Esophagus squamous epithelium (tissue), 5 donors: ENCODE results near the gene PBX3. TPM values are rescaled to one million over a fixed set of nuclear protein-coding genes. Genes with fewer than 3 reads are reported as not detected.

Experiments used
- DNase-seq: peaks from one replicate; lab custom pipeline; 2025; lab: John Stamatoyannopoulos, UW
- H3K27ac ChIP-seq, 4 donors: fragments of 200-600 bp; sonication (generic); one replicate each; pipeline ENCODE4 v1.5.1; 2016 to 2019; ENCODE audit warnings: mild to moderate bottlenecking in 1 of 4
- H3K27me3 ChIP-seq, 4 donors: fragments of 200-600 bp; sonication (generic); 1 replicate in 3 of 4; 2 replicates in 1 of 4; pipeline versions ENCODE4 v1.5.1 to v1.6.0; 2017 to 2021; ENCODE audit warnings: antibody characterized with exemption in 1 of 4
- H3K36me3 ChIP-seq, 3 donors: fragments of 200-600 bp; sonication (generic); one replicate each; pipeline ENCODE4 v1.5.1; 2016 to 2019
- H3K4me1 ChIP-seq, 3 donors: fragments of 200-600 bp; sonication (generic); one replicate each; pipeline ENCODE4 v1.5.1; 2017 to 2019
- H3K4me3 ChIP-seq, 4 donors: fragments of 200-600 bp; sonication (generic); 1 replicate in 3 of 4; 2 replicates in 1 of 4; pipeline ENCODE4 v1.5.1; 2016 to 2019; ENCODE audit warnings: mild to moderate bottlenecking in 2 of 4, moderate library complexity in 1 of 4
- H3K9me3 ChIP-seq, 3 donors: fragments of 200-600 bp; sonication (generic); one replicate each; pipeline ENCODE4 v1.5.1; 2016 to 2019
- CTCF ChIP-seq, 6 experiments: fragments of 450-650 bp in 4 of 6; fragments of 200-600 bp in 2 of 6; sonication (generic) in 2 of 6; IDR thresholded peaks; one replicate each; pipeline ENCODE4 v1.5.1; 2016 to 2019; ENCODE audit warnings: antibody characterized with exemption in 6 of 6, mild to moderate bottlenecking in 4 of 6, moderate library complexity in 4 of 6
- POLR2A ChIP-seq, 4 donors: fragments of 450-650 bp; IDR thresholded peaks; one replicate each; pipeline ENCODE4 v1.6.1; 2017; ENCODE audit warnings: antibody characterized with exemption in 4 of 4, mild to moderate bottlenecking in 4 of 4, moderate library complexity in 3 of 4
- WGBS, 2 donors: methylation state at CpG; one replicate each; pipeline ENCODE4 v1.1.5; 2018; 5-methylcytosine and 5-hydroxymethylcytosine counted together
- intact Hi-C: fragments of 100-400 bp; cut with DNase I; formaldehyde crosslinking; loops from one replicate; pipeline ENCODE4 v1.15.0; 2022
- total RNA-seq, 4 donors: library from RNA; depleted of rRNA; stranded (reverse); fragments of >200 nt; gene quantifications; one replicate each; pipeline ENCODE4 v1.1.0, GENCODE V29; 2016
- donor health status: DM: yes; HTN: yes; CAD: no.

Gene PBX3
- total RNA-seq, 4 donors from 2014 or later = 10.2 to 27.1 (median 12.7) TPM

DNA sequence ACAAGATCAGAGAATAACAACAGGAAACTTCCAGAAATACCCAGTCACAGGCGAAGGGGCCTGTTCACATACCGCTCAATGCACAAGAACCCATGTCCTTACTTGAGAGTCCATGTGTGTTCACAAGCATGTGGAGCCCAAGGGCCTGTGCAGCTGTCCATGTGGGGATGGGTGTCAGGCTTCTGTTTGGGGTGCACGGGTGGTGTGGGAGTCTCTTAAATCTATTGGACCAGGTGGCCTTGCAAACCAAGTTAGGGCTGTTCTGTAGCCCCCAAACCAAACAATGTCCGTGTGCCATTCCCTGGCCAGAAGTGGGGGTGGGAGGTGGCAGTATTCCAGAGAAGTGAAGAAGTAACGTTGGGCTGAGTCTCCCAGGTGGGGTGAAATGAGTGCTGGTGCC is 222.3 kb downstream of the PBX3 start:
- 75 to 100% methylated on average over 2 of the region's 5 CpGs for WGBS, 2 donors
- Histone ChIP-seq H3K27ac (no peak overlapping the region), H3K9me3 (no peaks in the 10 kb centered on the region), H3K4me3 (no peak overlapping the region), H3K4me1 (peaks cover 0 to 32% (median 0%) of the 10 kb centered on the region in 3 donors), H3K36me3 (peaks cover 0 to 7% (median 0%) of the 10 kb centered on the region in 3 donors), H3K27me3 (no peaks in the 10 kb centered on the region)
- no peak for TF ChIP-seq CTCF (IDR thresholded peaks at IDR 0.05)
- no peak for TF ChIP-seq POLR2A (IDR thresholded peaks at IDR 0.05)
- DNase-seq = no peak
- intact Hi-C loops = no loop called here

DNA sequence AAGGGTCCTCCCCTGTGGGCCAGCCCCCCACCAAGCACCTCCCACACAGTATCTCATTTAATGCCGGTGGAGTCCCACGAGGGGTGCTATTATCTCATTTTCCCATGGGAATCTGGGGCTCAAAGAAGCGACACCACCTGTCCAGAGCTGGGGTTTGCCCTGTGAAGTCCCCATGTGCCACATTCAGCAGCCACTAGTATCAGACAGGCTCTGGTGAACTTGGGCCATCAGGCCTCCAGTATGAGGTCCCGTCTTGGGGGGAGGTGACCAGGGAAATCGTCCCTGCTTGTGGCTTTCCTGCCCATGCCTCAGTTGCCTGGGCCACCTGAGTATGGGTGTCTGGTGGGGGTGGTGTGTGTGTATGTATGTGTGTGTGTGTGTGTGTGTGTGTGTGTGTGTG is 222.7 kb downstream of the PBX3 start:
- Histone ChIP-seq H3K27me3 (no peaks in the 10 kb centered on the region), H3K36me3 (peaks cover 0 to 7% (median 0%) of the 10 kb centered on the region in 3 donors), H3K9me3 (no peaks in the 10 kb centered on the region), H3K4me1 (peaks cover 0 to 30% (median 0%) of the 10 kb centered on the region in 3 donors), H3K4me3 (no peak overlapping the region), H3K27ac (no peak overlapping the region)
- intact Hi-C loops = no loop called here
- TF ChIP-seq POLR2A (IDR thresholded peaks at IDR 0.05) (no peak), CTCF (IDR thresholded peaks at IDR 0.05) (no peak)
- no peak for DNase-seq
- WGBS, 2 donors = 71 to 95% methylated on average over 3 to 5 of the region's 5 CpGs

DNA sequence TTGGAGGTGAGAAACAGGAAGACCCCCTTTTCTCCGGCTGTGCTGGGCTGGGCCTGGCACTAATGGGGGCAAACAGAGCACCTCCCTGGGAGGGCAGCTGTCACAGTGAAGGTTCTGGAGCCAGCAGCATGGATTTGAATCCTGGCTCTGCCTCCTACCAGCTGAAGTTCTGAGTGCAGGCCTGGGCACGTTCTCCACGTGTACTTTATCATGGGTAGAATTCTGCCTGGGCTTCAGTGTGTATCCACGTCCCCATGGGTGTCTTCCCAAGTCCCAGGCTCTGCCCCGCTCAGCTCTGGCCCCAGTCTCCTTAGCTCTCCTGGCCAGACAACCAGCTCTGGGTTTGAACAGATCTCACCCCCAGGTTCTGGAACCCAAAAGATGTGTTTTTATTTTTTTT is 223.2 kb downstream of the PBX3 start:
- TF ChIP-seq POLR2A (IDR thresholded peaks at IDR 0.05) = no peak
- TF ChIP-seq CTCF (IDR thresholded peaks at IDR 0.05) = no peak
- peaks cover 0 to 7% (median 0%) of the 10 kb centered on the region in 3 donors for H3K36me3 ChIP-seq
- DNase-seq = no peak
- no peaks in the 10 kb centered on the region for H3K9me3 ChIP-seq
- no peaks in the 10 kb centered on the region for H3K27me3 ChIP-seq
- intact Hi-C loops = no loop called here
- WGBS, 2 donors = 39 to 75% methylated on average over 4 to 5 of the region's 5 CpGs
- H3K4me1 ChIP-seq = peaks cover 0 to 25% (median 0%) of the 10 kb centered on the region in 3 donors
- no peak overlapping the region for H3K4me3 ChIP-seq
- H3K27ac ChIP-seq = no peak overlapping the region

GRCh38 chr9:125971050-125971449 is 223.9 kb downstream of the PBX3 start:
- TF ChIP-seq POLR2A (IDR thresholded peaks at IDR 0.05) (no peak), CTCF (IDR thresholded peaks at IDR 0.05) (no peak)
- no peaks in the 10 kb centered on the region for H3K27me3 ChIP-seq
- 74 to 87% methylated on average over 2 to 3 of the region's 3 CpGs for WGBS, 2 donors
- intact Hi-C loops = no loop called here
- H3K4me1 ChIP-seq = peaks cover 0 to 18% (median 0%) of the 10 kb centered on the region in 3 donors
- H3K36me3 ChIP-seq = no peaks in the 10 kb centered on the region
- no peak for DNase-seq
- no peak overlapping the region for H3K27ac ChIP-seq
- no peaks in the 10 kb centered on the region for H3K9me3 ChIP-seq
- H3K4me3 ChIP-seq = no peak overlapping the region

GRCh38 chr9:125972012-125972729 is 225.0 kb downstream of the PBX3 start:
- Histone ChIP-seq H3K4me1 (peaks cover 0 to 16% (median 0%) of the 10 kb centered on the region in 3 donors), H3K4me3 (no peak overlapping the region), H3K36me3 (no peaks in the 10 kb centered on the region), H3K27me3 (no peaks in the 10 kb centered on the region), H3K27ac (no peak overlapping the region), H3K9me3 (no peaks in the 10 kb centered on the region)
- DNase-seq = no peak
- WGBS, 2 donors = 64 to 73% methylated on average over 3 to 9 of the region's 12 CpGs
- no peak for TF ChIP-seq POLR2A (IDR thresholded peaks at IDR 0.05)
- no peak for TF ChIP-seq CTCF (IDR thresholded peaks at IDR 0.05)
- intact Hi-C loops = no loop called here
